ENCODE measurements around the gene NAT14. TPM values are rescaled to one million over a fixed set of nuclear protein-coding genes. Genes with fewer than 3 reads are reported as not detected.
A peak's percentile ranks its signal among the peaks of the same experiment; 100 is the strongest.

The NAT14 gene
- polyA plus RNA-seq, 1 experiment: 19.4 TPM

GRCh38 chr19:55452749-55453346, 32.1 kb upstream of the NAT14 start:
- CTCF ChIA-PET: interaction anchor here (0.6 to 2.3 kb wide), 6 partner anchors 15 to 312 kb away, joined by 3 to 13 read pairs (median 6); no protein-coding TSS in a partner anchor
- peaks cover 7% of the 10 kb centered on the region; the same call in 1 of the 2 replicates for H3K9me3 ChIP-seq (ENCODE audit: control insufficient read depth, insufficient read depth, low read length)
- POLR2A ChIA-PET: interaction anchor here (0.6 to 1.0 kb wide), 4 partner anchors 32 to 114 kb away, joined by 3 to 8 read pairs (median 4); partner anchors contain the start of genes NAT14 and UBE2S

GRCh38 chr19:55453511-55454260, 31.3 kb upstream of the NAT14 start:
- POLR2A ChIA-PET: interaction anchor here (0.6 to 1.0 kb wide), 5 partner anchors 31 to 114 kb away, joined by 3 to 8 read pairs (median 4); partner anchors contain the start of genes NAT14 and UBE2S
- no peak for TF ChIP-seq CTCF (IDR thresholded peaks at IDR 0.05; ENCODE audit: low read depth, low read length)
- no peak overlapping the region for H3K4me3 ChIP-seq (ENCODE audit: low read depth, low read length)
- peaks cover 7% of the 10 kb centered on the region; the same call in 1 of the 2 replicates for H3K9me3 ChIP-seq (ENCODE audit: control insufficient read depth, insufficient read depth, low read length)
- no peak overlapping the region for H3K27ac ChIP-seq (ENCODE audit: low read depth, low read length)
- H3K27me3 ChIP-seq (ENCODE audit: control insufficient read depth, insufficient read depth, low read length): peaks cover 27% of the 10 kb centered on the region
- CTCF ChIA-PET: interaction anchor here (0.5 to 2.3 kb wide), 9 partner anchors 14 to 313 kb away, joined by 3 to 13 read pairs (median 6); no protein-coding TSS in a partner anchor
- DNase-seq (ENCODE audit: low read depth, low spot score): no peak

More at GRCh38 chr19:55452749-55453346, 32.1 kb upstream of the NAT14 start:
- no peak overlapping the region for H3K27ac ChIP-seq (ENCODE audit: low read depth, low read length)
- no peak for TF ChIP-seq CTCF (IDR thresholded peaks at IDR 0.05; ENCODE audit: low read depth, low read length)
- H3K4me3 ChIP-seq (ENCODE audit: low read depth, low read length): no peak overlapping the region; the same call in 1 of the 2 replicates
- H3K27me3 ChIP-seq (ENCODE audit: control insufficient read depth, insufficient read depth, low read length): peaks cover 28% of the 10 kb centered on the region
- peak; percentile 27 for DNase-seq (ENCODE audit: low read depth, low spot score)

- H3K9me3 ChIP-seq (ENCODE audit: control insufficient read depth, insufficient read depth, low read length): no peaks in the 10 kb centered on the region; the same call in 1 of the 2 replicates
- no peak for DNase-seq (ENCODE audit: low read depth, low spot score)
- peak; percentile 77 for TF ChIP-seq CTCF (IDR thresholded peaks at IDR 0.05; ENCODE audit: low read depth, low read length)
- H3K27ac ChIP-seq (ENCODE audit: low read depth, low read length): no peak overlapping the region
- H3K4me3 ChIP-seq (ENCODE audit: low read depth, low read length): no peak overlapping the region
- CTCF ChIA-PET: interaction anchor here (0.7 to 2.3 kb wide), 5 partner anchors 13 to 163 kb away, joined by 3 to 11 read pairs (median 6); no protein-coding TSS in a partner anchor
- POLR2A ChIA-PET: no interaction called here
- H3K27me3 ChIP-seq (ENCODE audit: control insufficient read depth, insufficient read depth, low read length): peaks cover 20% of the 10 kb centered on the region
Observed at GRCh38 chr19:55454787-55455243, 30.2 kb upstream of the NAT14 start.

GRCh38 chr19:55455576-55456235, 29.3 kb upstream of the NAT14 start:
- CTCF ChIA-PET: interaction anchor here (2.3 kb wide), 1 partner anchor 37 kb away, joined by 8 read pairs; no protein-coding TSS in a partner anchor
- no peaks in the 10 kb centered on the region; the same call in 1 of the 2 replicates for H3K9me3 ChIP-seq (ENCODE audit: control insufficient read depth, insufficient read depth, low read length)
- DNase-seq (ENCODE audit: low read depth, low spot score): no peak
- H3K27me3 ChIP-seq (ENCODE audit: control insufficient read depth, insufficient read depth, low read length): peaks cover 14% of the 10 kb centered on the region
- H3K4me3 ChIP-seq (ENCODE audit: low read depth, low read length): no peak overlapping the region
- H3K27ac ChIP-seq (ENCODE audit: low read depth, low read length): no peak overlapping the region
- TF ChIP-seq CTCF (IDR thresholded peaks at IDR 0.05; ENCODE audit: low read depth, low read length): no peak
- POLR2A ChIA-PET: no interaction called here
